Hypothalamus (tissue), 51 donors: ENCODE results near the gene ESRRA.
A peak's percentile ranks its signal among the peaks of the same experiment; 100 is the strongest.

Source experiments
- DNase-seq, 51 donors: peaks; one replicate each; lab custom pipeline; 2025; lab: John Stamatoyannopoulos, UW

The ESRRA gene

GRCh38 chr11:64324692-64325469, 19.6 kb downstream of the ESRRA start:
- DNase-seq, result no peak

GRCh38 chr11:64327375-64327774, 22.1 kb downstream of the ESRRA start:
- DNase-seq, result no peak

- no peak for DNase-seq
Observed at GRCh38 chr11:64327993-64328392, 22.7 kb downstream of the ESRRA start.

- DNase-seq, result no peak
Observed at GRCh38 chr11:64330888-64331287, 25.6 kb downstream of the ESRRA start.

GRCh38 chr11:64331569-64332371, 26.4 kb downstream of the ESRRA start:
- peak in 16 of 51 donors; percentile 10 to 59 (median 28) for DNase-seq

- DNase-seq, result no peak
Observed at GRCh38 chr11:64333556-64333955, 28.2 kb downstream of the ESRRA start.

- no peak for DNase-seq
Observed at GRCh38 chr11:64334764-64335735, 29.7 kb downstream of the ESRRA start.

GRCh38 chr11:64337538-64338249, 32.4 kb downstream of the ESRRA start:
- DNase-seq, result no peak

GRCh38 chr11:64338716-64339115, 33.4 kb downstream of the ESRRA start:
- no peak for DNase-seq

GRCh38 chr11:64339286-64339685, 34.0 kb downstream of the ESRRA start:
- DNase-seq, result no peak

GRCh38 chr11:64339754-64340408, 34.6 kb downstream of the ESRRA start, which contains the start of gene CCDC88B:
TSS of gene CCDC88B (plus strand) at chr11:64340204. CDS start at chr11:64340267, 63 bp downstream.
- peak in 17 of 51 donors; percentile 5 to 43 (median 23) for DNase-seq

GRCh38 chr11:64340671-64341335, 35.5 kb downstream of the ESRRA start:
- DNase-seq, result peak in 5 of 51 donors; percentile 11 to 30 (median 21)

- no peak for DNase-seq
Observed at GRCh38 chr11:64341429-64341828, 36.1 kb downstream of the ESRRA start.

GRCh38 chr11:64341851-64342791, 36.8 kb downstream of the ESRRA start:
- peak in 42 of 51 donors; percentile 20 to 86 (median 60) for DNase-seq

- no peak for DNase-seq
Observed at GRCh38 chr11:64342869-64343745, 37.8 kb downstream of the ESRRA start.

GRCh38 chr11:64343767-64344559, 38.6 kb downstream of the ESRRA start:
- peak in 1 of 51 donors; percentile 12 for DNase-seq
